ENCODE data around the gene EYS.

EYS gene

GRCh38 chr6:64185621-64186020 lies 1521.4 kb downstream of the EYS start:
- DNase-seq (ENCODE audit: low read depth in 2 of 3, low spot score in 2 of 3): no peak

GRCh38 chr6:64175296-64175695 lies 1531.7 kb downstream of the EYS start:
- DNase-seq (ENCODE audit: low read depth in 2 of 3, low spot score in 2 of 3): no peak

- no peak for DNase-seq (ENCODE audit: low read depth in 2 of 3, low spot score in 2 of 3)
Observed at GRCh38 chr6:64170316-64170715, 1536.7 kb downstream of the EYS start.

- DNase-seq (ENCODE audit: low read depth in 2 of 3, low spot score in 2 of 3): no peak
Observed at GRCh38 chr6:64160486-64160885, 1546.5 kb downstream of the EYS start.

- DNase-seq (ENCODE audit: low read depth in 2 of 3, low spot score in 2 of 3): no peak
Observed at GRCh38 chr6:64155063-64155462, 1552.0 kb downstream of the EYS start.

- no peak for DNase-seq (ENCODE audit: low read depth in 2 of 3, low spot score in 2 of 3)
Observed at GRCh38 chr6:64146876-64147275, 1560.2 kb downstream of the EYS start.

- no peak for DNase-seq (ENCODE audit: low read depth in 2 of 3, low spot score in 2 of 3)
Observed at GRCh38 chr6:64146094-64146493, 1560.9 kb downstream of the EYS start.

- no peak for DNase-seq (ENCODE audit: low read depth in 2 of 3, low spot score in 2 of 3)
Observed at GRCh38 chr6:64145658-64146057, 1561.4 kb downstream of the EYS start.

GRCh38 chr6:64143101-64143500 lies 1563.9 kb downstream of the EYS start:
- DNase-seq (ENCODE audit: low read depth in 2 of 3, low spot score in 2 of 3): no peak

- no peak for DNase-seq (ENCODE audit: low read depth in 2 of 3, low spot score in 2 of 3)
Observed at GRCh38 chr6:64141680-64142079, 1565.3 kb downstream of the EYS start.

- no peak for DNase-seq (ENCODE audit: low read depth in 2 of 3, low spot score in 2 of 3)
Observed at GRCh38 chr6:64128301-64129024, 1578.6 kb downstream of the EYS start.

- DNase-seq (ENCODE audit: low read depth in 2 of 3, low spot score in 2 of 3): no peak
Observed at GRCh38 chr6:64123761-64124633, 1583.0 kb downstream of the EYS start.

GRCh38 chr6:64122712-64123375 lies 1584.2 kb downstream of the EYS start:
- no peak for DNase-seq (ENCODE audit: low read depth in 2 of 3, low spot score in 2 of 3)

GRCh38 chr6:64121011-64121565 lies 1585.9 kb downstream of the EYS start:
- no peak for DNase-seq (ENCODE audit: low read depth in 2 of 3, low spot score in 2 of 3)

GRCh38 chr6:64113704-64114103 lies 1593.3 kb downstream of the EYS start:
- DNase-seq (ENCODE audit: low read depth in 2 of 3, low spot score in 2 of 3): no peak

- no peak for DNase-seq (ENCODE audit: low read depth in 2 of 3, low spot score in 2 of 3)
Observed at GRCh38 chr6:64104051-64104450, 1603.0 kb downstream of the EYS start.

- no peak for DNase-seq (ENCODE audit: low read depth in 2 of 3, low spot score in 2 of 3)
Observed at GRCh38 chr6:64103480-64103879, 1603.5 kb downstream of the EYS start.

GRCh38 chr6:64100702-64101303 lies 1606.2 kb downstream of the EYS start:
- DNase-seq (ENCODE audit: low read depth in 2 of 3, low spot score in 2 of 3): no peak

- no peak for DNase-seq (ENCODE audit: low read depth in 2 of 3, low spot score in 2 of 3)
Observed at GRCh38 chr6:64090352-64090751, 1616.7 kb downstream of the EYS start.

GRCh38 chr6:64085126-64085525 lies 1621.9 kb downstream of the EYS start:
- DNase-seq (ENCODE audit: low read depth in 2 of 3, low spot score in 2 of 3): no peak

- DNase-seq (ENCODE audit: low read depth in 2 of 3, low spot score in 2 of 3): no peak
Observed at GRCh38 chr6:64084185-64084663, 1622.8 kb downstream of the EYS start.

Measured in activated CD8-positive, alpha-beta memory T cell treated with anti-CD3 and anti-CD28 coated beads for 48 hours (primary cell).